Gastrocnemius medialis (tissue), 4 donors: ENCODE data around the gene PRDM16.

Experiments used
- POLR2A ChIP-seq, 2 donors: fragments of 450-650 bp; IDR thresholded peaks; one replicate each; pipeline ENCODE4 v1.6.1; 2017; ENCODE audit warnings: antibody characterized with exemption in 2 of 2, mild to moderate bottlenecking in 2 of 2, moderate library complexity in 2 of 2
- TF ChIP-seq, protein P1 (sequence below), 5 experiments: fragments of 450-650 bp in 3 of 5; fragments of 200-600 bp in 2 of 5; sonication (generic) in 2 of 5; IDR thresholded peaks in 4 of 5; conservative IDR thresholded peaks in 1 of 5; 1 replicate in 4 of 5; 2 replicates in 1 of 5; pipeline ENCODE4 v1.5.1; 2016 to 2019; ENCODE audit warnings: antibody characterized with exemption in 5 of 5, mild to moderate bottlenecking in 3 of 5, moderate library complexity in 3 of 5

DNA sequence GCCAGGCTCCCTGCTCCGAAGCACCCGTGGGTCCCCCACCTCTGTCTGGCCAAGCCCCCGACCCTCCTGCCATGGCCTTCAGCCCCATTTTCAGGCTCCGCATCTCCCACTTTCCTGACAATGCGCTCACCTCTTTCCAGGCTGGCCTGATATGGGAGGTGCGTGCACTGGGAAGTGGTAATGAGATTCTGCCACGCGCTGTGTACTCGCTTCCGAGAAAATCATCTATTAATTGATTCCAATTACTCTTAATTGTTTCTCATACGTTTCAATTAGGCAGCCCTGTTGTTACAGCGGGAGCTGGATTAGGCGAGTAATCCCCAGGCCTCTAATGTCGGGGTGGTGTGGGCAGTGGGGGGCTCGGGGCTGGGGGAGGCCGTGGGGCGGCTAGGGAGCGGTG is 263.0 kb downstream of the PRDM16 start:
- TF ChIP-seq, protein P1, sequence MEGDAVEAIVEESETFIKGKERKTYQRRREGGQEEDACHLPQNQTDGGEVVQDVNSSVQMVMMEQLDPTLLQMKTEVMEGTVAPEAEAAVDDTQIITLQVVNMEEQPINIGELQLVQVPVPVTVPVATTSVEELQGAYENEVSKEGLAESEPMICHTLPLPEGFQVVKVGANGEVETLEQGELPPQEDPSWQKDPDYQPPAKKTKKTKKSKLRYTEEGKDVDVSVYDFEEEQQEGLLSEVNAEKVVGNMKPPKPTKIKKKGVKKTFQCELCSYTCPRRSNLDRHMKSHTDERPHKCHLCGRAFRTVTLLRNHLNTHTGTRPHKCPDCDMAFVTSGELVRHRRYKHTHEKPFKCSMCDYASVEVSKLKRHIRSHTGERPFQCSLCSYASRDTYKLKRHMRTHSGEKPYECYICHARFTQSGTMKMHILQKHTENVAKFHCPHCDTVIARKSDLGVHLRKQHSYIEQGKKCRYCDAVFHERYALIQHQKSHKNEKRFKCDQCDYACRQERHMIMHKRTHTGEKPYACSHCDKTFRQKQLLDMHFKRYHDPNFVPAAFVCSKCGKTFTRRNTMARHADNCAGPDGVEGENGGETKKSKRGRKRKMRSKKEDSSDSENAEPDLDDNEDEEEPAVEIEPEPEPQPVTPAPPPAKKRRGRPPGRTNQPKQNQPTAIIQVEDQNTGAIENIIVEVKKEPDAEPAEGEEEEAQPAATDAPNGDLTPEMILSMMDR (IDR thresholded peaks at IDR 0.05 in 4 of 5, conservative IDR thresholded peaks at IDR 0.05 in 1 of 5), result no peak
- TF ChIP-seq POLR2A (IDR thresholded peaks at IDR 0.05), result no peak
